Lung (tissue), 12 donors: ENCODE measurements around the gene SLC5A12. TPM values are rescaled to one million over a fixed set of nuclear protein-coding genes. Genes with fewer than 3 reads are reported as not detected.

Experiments used
- ATAC-seq: fragments of 200-7000 bp; cut with Tn5 transposase; one replicate; pipeline ENCODE4 v1.9.1; 2020; ENCODE audit warnings: moderate number of reproducible peaks; ENCODE audit not compliant: insufficient read depth, low FRiP score
- DNase-seq, 3 donors: peaks; one replicate each; pipeline ENCODE4 v3.0.0-alpha.2; 2013 to 2017
- H3K27ac ChIP-seq, 2 donors: one replicate each; pipeline ENCODE4 v1.5.1; 2013; ENCODE audit warnings: mild to moderate bottlenecking in 2 of 2, moderate library complexity in 2 of 2, control low read depth in 1 of 2, inconsistent platforms in 1 of 2, low read depth in 1 of 2, low read length in 1 of 2
- H3K27me3 ChIP-seq, 3 donors: one replicate each; pipeline ENCODE4 v1.5.1; 2013; ENCODE audit warnings: low read length in 2 of 3; ENCODE audit not compliant: control insufficient read depth in 3 of 3, insufficient read depth in 3 of 3
- H3K36me3 ChIP-seq, 4 donors: one replicate each; pipeline ENCODE4 v1.5.1; 2013; ENCODE audit warnings: low read length in 4 of 4, mild to moderate bottlenecking in 1 of 4, moderate library complexity in 1 of 4; ENCODE audit not compliant: control insufficient read depth in 4 of 4, insufficient read depth in 4 of 4
- H3K4me1 ChIP-seq, 5 donors: one replicate each; pipeline ENCODE4 v1.5.1; 2013; ENCODE audit warnings: low read length in 5 of 5, mild to moderate bottlenecking in 2 of 5, moderate library complexity in 1 of 5; ENCODE audit not compliant: control insufficient read depth in 5 of 5, insufficient read depth in 5 of 5
- H3K4me3 ChIP-seq: one replicate; pipeline ENCODE4 v1.5.1; 2013; ENCODE audit warnings: mild to moderate bottlenecking, control low read depth, moderate library complexity
- H3K9ac ChIP-seq, 2 donors: one replicate each; pipeline ENCODE4 v1.5.1; 2013; ENCODE audit warnings: low read length in 2 of 2, control low read depth in 1 of 2; ENCODE audit not compliant: insufficient read depth in 1 of 2
- H3K9me3 ChIP-seq, 4 donors: one replicate each; pipeline ENCODE4 v1.5.1; 2013; ENCODE audit warnings: low read length in 3 of 4, mild to moderate bottlenecking in 1 of 4, moderate library complexity in 1 of 4; ENCODE audit not compliant: control insufficient read depth in 4 of 4, insufficient read depth in 3 of 4
- WGBS, 2 donors: extraction: QIAGEN DNeasy Blood & Tissue Kit; methylation state at CpG; one replicate each; pipeline ENCODE4 v1.1.7; 2013; 5-methylcytosine and 5-hydroxymethylcytosine counted together
- polyA plus RNA-seq, 2 donors: library from polyadenylated mRNA; stranded (reverse); fragments of 200-250 nt; gene quantifications; one replicate each; pipeline ENCODE4 v1.2.1, GENCODE V29; 2013
- total RNA-seq, 2 donors: library from RNA; depleted of rRNA in 1 of 2; stranded (reverse); fragments of >200 nt in 1 of 2; gene quantifications; one replicate each; pipeline ENCODE4 v1.2.1, GENCODE V29; 2014 to 2021
- TF ChIP-seq, protein P1 (sequence below): IDR thresholded peaks from 2 replicates; pipeline ENCODE4 v1.5.1; 2012; ENCODE audit warnings: mild to moderate bottlenecking; ENCODE audit errors: control extremely low read depth, extremely low read depth
- donor health status: control.
- donor health status: control.
- donor health status: Bipolar disorder and iron deficiency.
- donor health status: healthy.
- donor health status: DM: yes; HTN: yes; CAD: no.

SLC5A12 gene
- total and polyA plus RNA-seq, 4 donors = 0.06 TPM; not detected in 3

DNA sequence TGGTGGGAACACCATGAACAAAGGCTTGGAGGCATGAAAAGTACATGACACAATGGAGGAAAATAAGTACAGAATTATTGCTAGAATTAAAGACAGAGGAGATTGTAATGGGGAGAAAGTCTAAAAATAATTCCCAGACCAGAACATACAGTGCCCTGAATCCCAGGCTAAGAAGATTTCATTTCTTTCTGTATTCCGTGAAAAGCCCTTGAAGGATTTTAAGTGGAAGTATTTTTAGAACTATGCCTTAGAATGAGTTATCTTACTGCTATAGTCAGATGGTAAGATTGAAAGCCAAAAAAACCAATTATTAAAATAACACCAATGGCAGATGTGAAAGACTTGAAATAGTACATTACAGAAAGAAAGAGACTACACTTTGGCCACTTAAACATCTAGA lies 36.1 kb upstream of the SLC5A12 start:
- peaks cover 0 to 5% (median 0%) of the 10 kb centered on the region in 5 donors for H3K4me1 ChIP-seq
- H3K9me3 ChIP-seq = no peaks in the 10 kb centered on the region
- H3K27me3 ChIP-seq = peaks cover 0 to 17% (median 0%) of the 10 kb centered on the region in 3 donors
- ATAC-seq (no peak), DNase-seq (no peak)
- no peak overlapping the region for H3K27ac ChIP-seq
- no peaks in the 10 kb centered on the region for H3K36me3 ChIP-seq
- no peak overlapping the region for H3K4me3 ChIP-seq
- 63 to 88% methylated on average over 1 of the region's 1 CpG for WGBS, 2 donors
- TF ChIP-seq, protein P1, sequence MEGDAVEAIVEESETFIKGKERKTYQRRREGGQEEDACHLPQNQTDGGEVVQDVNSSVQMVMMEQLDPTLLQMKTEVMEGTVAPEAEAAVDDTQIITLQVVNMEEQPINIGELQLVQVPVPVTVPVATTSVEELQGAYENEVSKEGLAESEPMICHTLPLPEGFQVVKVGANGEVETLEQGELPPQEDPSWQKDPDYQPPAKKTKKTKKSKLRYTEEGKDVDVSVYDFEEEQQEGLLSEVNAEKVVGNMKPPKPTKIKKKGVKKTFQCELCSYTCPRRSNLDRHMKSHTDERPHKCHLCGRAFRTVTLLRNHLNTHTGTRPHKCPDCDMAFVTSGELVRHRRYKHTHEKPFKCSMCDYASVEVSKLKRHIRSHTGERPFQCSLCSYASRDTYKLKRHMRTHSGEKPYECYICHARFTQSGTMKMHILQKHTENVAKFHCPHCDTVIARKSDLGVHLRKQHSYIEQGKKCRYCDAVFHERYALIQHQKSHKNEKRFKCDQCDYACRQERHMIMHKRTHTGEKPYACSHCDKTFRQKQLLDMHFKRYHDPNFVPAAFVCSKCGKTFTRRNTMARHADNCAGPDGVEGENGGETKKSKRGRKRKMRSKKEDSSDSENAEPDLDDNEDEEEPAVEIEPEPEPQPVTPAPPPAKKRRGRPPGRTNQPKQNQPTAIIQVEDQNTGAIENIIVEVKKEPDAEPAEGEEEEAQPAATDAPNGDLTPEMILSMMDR = no peak
- H3K9ac ChIP-seq = no peak overlapping the region

DNA sequence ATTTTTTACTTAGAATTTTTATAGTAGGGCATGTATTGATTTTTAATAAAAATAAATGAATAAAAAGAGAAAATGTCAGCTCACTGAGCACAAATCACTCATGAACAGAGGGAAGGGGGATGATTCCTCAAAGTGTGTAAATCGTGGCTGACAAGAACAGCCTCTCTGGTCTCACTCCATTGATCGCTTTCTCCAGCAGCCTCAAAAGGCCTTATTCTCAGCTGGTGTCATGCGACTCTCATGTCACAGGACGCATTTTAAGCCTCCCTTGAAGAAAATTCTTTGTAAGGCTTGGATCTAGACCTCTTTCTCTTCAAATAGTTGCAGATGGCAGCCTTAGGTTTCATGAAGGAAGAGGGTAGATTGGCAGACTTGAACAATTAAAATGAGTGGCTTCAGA lies 33.9 kb upstream of the SLC5A12 start:
- Histone ChIP-seq H3K27ac (no peak overlapping the region), H3K27me3 (peaks cover 0 to 15% (median 0%) of the 10 kb centered on the region in 3 donors), H3K9ac (no peak overlapping the region), H3K4me1 (peaks cover 0 to 5% (median 0%) of the 10 kb centered on the region in 5 donors), H3K4me3 (no peak overlapping the region), H3K36me3 (no peaks in the 10 kb centered on the region), H3K9me3 (no peaks in the 10 kb centered on the region)
- ATAC-seq (no peak), DNase-seq (no peak)
- WGBS, 2 donors = 76 to 86% methylated on average over 4 of the region's 4 CpGs
- TF ChIP-seq, protein P1 = no peak

DNA sequence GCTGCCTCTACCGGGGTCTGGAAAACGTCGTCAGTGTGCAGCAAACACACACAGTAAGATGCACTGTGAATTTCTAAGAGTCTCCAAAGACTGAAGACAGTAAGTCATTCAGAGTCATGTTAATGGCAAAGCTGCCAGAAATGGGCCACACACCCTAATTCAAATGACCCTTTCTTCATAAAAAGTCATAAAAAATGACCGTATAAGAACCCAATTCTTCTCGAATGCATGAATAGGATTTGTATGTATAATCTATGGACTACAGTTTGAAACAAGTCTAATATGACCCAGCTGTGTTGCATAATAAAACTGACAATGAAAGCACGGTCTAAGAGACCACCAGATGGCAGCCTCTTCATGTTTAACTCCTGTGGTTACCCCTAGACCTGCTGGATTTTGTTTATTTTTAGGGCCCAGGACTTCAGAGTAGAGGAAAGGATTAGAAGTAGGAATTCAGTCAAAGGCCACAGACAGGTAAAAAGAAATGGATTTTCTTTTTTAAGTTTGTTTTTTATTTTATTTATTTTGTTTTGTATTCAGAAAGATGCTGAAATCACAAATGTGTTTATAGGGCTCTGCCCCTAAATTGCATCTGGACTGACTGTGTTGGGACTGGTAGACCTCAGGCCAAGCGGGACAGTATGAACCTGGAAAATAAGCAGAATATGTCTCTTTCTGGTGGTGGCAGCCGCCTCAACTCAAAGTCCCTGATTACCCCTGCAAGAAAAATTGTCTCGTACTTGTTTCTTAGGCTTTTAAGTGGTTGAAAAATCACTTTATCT lies 32.1 kb upstream of the SLC5A12 start:
- no peak overlapping the region for H3K27ac ChIP-seq
- no peaks in the 10 kb centered on the region for H3K9me3 ChIP-seq
- no peak for ATAC-seq
- TF ChIP-seq, protein P1 = peak; percentile 29
- peaks cover 0 to 7% (median 0%) of the 10 kb centered on the region in 3 donors for H3K27me3 ChIP-seq
- H3K4me3 ChIP-seq = no peak overlapping the region
- H3K36me3 ChIP-seq = no peaks in the 10 kb centered on the region
- peak; percentile 67 to 89 (median 83) for DNase-seq
- peaks cover 0 to 5% (median 0%) of the 10 kb centered on the region in 5 donors for H3K4me1 ChIP-seq
- WGBS, 2 donors = 41 to 45% methylated on average over 9 of the region's 9 CpGs
- peak overlapping the region in 1 of 2 donors; percentile 47 for H3K9ac ChIP-seq
